ENCODE results near the gene ST14. TPM values are rescaled to one million over a fixed set of nuclear protein-coding genes. Genes with fewer than 3 reads are reported as not detected.

ST14 gene
- total RNA-seq, 1 experiment from 2014 or later: 33.9 TPM

GRCh38 chr11:130129922-130130321 lies 29.7 kb upstream of the ST14 start (continued):
- no peak for TF ChIP-seq AFF4 (CRISPR knock-in tag; IDR thresholded peaks at IDR 0.05; ENCODE audit: borderline replicate concordance)
- TF ChIP-seq ZNF138 (CRISPR knock-in tag; conservative IDR thresholded peaks at IDR 0.05): no peak
- no peak for TF ChIP-seq PRRX2 (CRISPR knock-in tag; IDR thresholded peaks at IDR 0.05)

- Mint-ChIP-seq H3K4me1 (no peaks in the 10 kb centered on the region), H3K27ac (peak overlapping the region; percentile 47; the same call in 1 of the 2 replicates), H3K27me3 (ENCODE audit: low read depth) (no peaks in the 10 kb centered on the region), H3K4me3 (no peak overlapping the region), H3K9me3 (peaks cover 10% of the 10 kb centered on the region), H3K36me3 (peaks cover 91% of the 10 kb centered on the region)
- CTCF ChIA-PET: interaction anchor here (0.6 to 6.1 kb wide), 57 partner anchors 9 to 448 kb away, joined by 3 to 96 read pairs (median 4); partner anchors contain the start of genes PRDM10 and ST14
- peak; percentile 67 for DNase-seq (ENCODE audit: low spot score)
- POLR2A ChIA-PET: interaction anchor here (0.6 to 2.0 kb wide), 4 partner anchors 14 to 1825 kb away, joined by 3 to 8 read pairs (median 5); no protein-coding TSS in a partner anchor
- peak; percentile 89 for ATAC-seq
- TF ChIP-seq AR (CRISPR knock-in tag; IDR thresholded peaks at IDR 0.05): no peak
- no peak for TF ChIP-seq USF1 (CRISPR knock-in tag; IDR thresholded peaks at IDR 0.05)
- TF ChIP-seq MYBL2 (CRISPR knock-in tag; IDR thresholded peaks at IDR 0.05): no peak
- no peak for TF ChIP-seq SMAD3 (CRISPR knock-in tag; IDR thresholded peaks at IDR 0.05; ENCODE audit: borderline replicate concordance)
- TF ChIP-seq HMGA2 (CRISPR knock-in tag; IDR thresholded peaks at IDR 0.05): no peak
- no peak for TF ChIP-seq ELF4 (CRISPR knock-in tag; IDR thresholded peaks at IDR 0.05; ENCODE audit: low read depth)
- TF ChIP-seq MLX (CRISPR knock-in tag; IDR thresholded peaks at IDR 0.05): no peak
- TF ChIP-seq CTCF (IDR thresholded peaks at IDR 0.05): no peak
- no peak for TF ChIP-seq MXD4 (CRISPR knock-in tag; IDR thresholded peaks at IDR 0.05; ENCODE audit: borderline replicate concordance)
- TF ChIP-seq SOX15 (CRISPR knock-in tag; IDR thresholded peaks at IDR 0.05): no peak
- TF ChIP-seq ZNF425 (CRISPR knock-in tag; conservative IDR thresholded peaks at IDR 0.05): no peak
- no peak for TF ChIP-seq FOXJ3 (CRISPR knock-in tag; IDR thresholded peaks at IDR 0.05; ENCODE audit: borderline replicate concordance)
- no peak for TF ChIP-seq TCF7 (CRISPR knock-in tag; IDR thresholded peaks at IDR 0.05; ENCODE audit: low read depth)
- TF ChIP-seq ZNF396 (CRISPR knock-in tag; IDR thresholded peaks at IDR 0.05; ENCODE audit: borderline replicate concordance): no peak
- TF ChIP-seq FOXP4 (CRISPR knock-in tag; IDR thresholded peaks at IDR 0.05): no peak
Observed at GRCh38 chr11:130131961-130132850, 27.4 kb upstream of the ST14 start.
